Activated CD4-positive, alpha-beta T cell treated with anti-CD3 and anti-CD28 coated beads for 4 hours (primary cell): ENCODE results near the gene PHF20.
"Not testable (repeated sequence)": the region's sequence is repeated elsewhere in the genome, so short reads cannot be mapped to it uniquely, and the experiment has no call there.

ENCODE experiments used
- DNase-seq, 2 donors: peaks; one replicate each; pipeline ENCODE4 v3.0.0-alpha.2; 2020

PHF20 gene

DNA sequence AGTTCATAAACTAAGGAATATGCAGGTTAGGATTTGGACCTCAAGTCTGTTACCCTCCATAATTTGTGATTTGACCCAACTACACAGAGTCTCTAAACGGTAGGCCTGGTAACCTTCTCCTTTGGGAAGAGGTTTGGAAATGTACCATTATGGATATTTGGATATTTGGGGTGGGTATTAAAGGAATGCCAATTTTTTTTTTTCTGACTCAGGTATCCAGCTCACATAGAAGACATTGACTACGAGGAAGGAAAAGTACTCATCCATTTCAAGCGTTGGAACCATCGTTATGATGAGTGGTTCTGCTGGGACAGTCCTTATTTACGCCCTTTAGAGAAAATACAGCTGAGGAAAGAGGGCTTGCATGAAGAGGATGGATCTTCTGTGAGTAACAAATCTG, 70.5 kb downstream of the PHF20 start:
- DNase-seq: no peak

DNA sequence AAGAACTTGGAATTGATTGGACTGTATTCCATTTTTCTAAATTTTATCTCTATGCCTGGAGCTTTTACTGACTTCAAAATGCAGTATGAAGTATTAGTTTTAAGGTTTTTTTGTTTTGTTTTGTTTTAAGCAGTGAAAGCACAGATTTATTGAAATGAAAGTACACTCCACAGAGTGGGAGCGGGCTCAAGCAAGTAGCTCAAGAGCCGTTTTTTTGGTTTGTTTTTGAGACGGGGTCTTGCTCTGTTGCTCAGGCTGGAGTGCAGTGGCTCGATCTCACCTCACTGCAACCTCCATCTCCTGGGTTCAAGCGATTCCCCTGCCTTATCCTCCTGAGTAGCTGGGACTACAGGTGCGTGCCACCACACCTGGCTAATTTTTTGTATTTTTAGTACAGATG, 72.1 kb downstream of the PHF20 start:
- not testable (repeated sequence) for DNase-seq

DNA sequence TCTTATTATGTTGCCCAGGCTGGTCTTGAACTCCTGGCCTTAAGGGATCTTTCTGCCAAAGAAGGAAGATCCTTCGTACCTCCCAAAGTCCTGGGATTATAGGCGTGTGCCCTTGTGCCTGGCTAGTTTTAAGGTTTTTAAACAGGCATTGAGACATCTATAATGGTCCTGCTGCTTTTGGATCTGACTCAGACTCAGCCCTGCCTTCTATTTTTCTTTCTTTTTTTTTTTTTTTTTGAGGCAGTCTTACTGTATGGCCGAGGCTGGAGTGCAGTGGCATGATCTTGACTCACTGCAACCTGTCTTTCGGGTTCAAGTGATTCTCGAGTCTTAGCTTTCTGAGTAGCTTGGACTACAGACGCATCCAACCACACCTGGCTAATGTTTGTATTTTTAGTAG, 73.7 kb downstream of the PHF20 start:
- no peak for DNase-seq

DNA sequence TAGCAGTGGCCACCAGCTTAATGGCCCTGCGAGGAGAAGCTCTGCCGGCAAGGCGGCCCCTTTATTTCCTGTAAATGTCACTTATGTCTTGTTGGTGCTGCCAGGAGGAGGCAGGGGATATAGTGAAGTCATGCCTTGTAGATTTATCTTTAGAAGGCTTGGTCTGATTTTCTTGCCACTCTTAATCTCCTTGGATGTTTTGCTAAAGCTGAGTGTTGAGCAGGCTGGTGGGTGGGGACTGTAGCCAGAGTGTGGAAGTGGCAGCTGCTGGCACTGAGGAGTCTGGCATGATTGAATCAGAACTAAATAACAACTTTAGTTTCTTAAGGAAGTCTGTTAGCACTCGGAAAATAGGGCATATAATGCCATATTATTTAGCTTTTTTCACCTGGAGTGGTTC, 77.9 kb downstream of the PHF20 start:
- no peak for DNase-seq

DNA sequence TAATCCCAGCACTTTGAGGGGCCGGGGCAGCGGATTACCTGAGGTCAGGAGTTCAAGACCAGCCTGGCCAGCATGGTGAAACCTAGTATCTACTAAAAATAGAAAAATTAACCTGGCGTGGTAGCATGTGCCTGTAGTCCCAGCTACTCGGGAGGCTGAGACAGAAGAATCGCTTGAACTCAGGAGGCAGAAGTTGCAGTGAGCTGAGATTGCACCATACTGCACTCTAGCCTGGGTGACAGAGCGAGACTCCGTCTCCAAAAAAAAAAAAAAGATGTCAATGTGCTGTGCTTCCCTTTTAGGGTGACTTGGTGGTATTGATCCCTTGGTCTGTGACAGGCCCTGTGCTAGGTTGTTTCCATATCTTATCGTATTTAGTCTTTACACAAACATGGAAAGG, 79.8 kb downstream of the PHF20 start:
- DNase-seq: not testable (repeated sequence)

DNA sequence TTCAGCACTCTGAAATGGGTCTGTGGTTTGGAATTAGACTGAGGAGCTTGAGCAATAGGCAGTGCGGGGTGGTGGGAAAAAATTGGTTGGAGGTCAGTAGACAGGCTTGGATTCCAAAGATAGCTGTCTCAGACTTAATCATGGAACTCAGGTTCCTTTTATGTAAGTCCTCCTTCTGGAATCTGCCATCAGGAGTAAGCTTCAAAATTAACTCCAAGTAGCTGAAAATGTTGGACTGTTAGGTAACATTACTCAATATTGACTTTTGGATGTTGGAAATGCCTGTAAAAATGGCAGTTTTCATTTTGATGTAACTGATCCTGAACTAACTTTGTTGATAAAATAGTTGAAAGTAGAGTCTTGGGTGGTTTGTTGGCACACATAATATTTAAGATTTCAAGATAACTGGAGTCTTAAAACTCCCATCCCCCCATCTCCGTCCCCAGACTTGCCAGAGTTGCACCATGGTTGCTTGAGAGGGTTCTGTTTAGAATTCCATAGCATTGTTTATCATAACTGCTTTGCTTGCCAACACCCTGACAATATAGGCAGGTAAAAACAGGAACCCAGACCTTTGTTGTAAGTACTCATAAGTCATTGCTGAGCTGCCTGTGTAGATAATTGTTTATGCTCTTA, 83.0 kb downstream of the PHF20 start:
- DNase-seq: no peak

DNA sequence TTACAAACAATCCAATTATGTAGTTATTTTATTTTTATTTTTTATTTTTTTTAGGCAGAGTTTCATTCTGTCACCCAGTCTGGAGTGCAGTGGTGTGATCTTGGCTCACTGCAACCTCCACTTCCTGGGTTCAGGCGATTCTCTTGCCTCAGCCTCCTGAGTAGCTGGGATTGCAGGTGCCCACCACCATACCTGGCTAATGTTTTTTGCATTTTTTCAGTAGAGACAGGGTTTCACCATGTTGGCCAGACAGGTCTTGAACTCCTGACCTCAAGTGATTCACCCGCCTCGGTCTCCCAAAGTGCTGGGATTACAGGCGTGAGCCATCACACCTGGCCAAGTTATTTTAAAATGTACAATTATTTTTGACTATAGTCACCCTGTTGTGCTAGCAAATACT, 83.8 kb downstream of the PHF20 start:
- not testable (repeated sequence) for DNase-seq

DNA sequence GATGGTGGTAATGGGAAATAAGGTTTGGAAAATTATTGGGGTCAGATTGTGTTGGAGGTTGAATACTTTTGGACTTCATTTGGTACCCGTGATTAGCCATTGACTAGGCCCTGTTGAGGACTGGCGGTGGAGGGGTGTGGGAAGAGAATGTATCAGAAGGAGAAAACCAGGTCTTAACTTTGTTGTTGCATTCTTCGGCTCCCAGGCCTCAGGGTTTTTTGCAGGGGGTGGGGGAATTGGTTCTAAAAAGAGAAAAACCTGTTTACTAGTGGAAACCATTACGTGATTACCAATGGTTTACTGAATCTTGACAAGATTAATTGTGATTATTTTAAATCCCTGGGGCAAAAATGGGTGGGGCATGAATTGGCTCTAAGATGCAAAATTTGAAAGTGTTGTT, 85.1 kb downstream of the PHF20 start:
- DNase-seq: no peak

DNA sequence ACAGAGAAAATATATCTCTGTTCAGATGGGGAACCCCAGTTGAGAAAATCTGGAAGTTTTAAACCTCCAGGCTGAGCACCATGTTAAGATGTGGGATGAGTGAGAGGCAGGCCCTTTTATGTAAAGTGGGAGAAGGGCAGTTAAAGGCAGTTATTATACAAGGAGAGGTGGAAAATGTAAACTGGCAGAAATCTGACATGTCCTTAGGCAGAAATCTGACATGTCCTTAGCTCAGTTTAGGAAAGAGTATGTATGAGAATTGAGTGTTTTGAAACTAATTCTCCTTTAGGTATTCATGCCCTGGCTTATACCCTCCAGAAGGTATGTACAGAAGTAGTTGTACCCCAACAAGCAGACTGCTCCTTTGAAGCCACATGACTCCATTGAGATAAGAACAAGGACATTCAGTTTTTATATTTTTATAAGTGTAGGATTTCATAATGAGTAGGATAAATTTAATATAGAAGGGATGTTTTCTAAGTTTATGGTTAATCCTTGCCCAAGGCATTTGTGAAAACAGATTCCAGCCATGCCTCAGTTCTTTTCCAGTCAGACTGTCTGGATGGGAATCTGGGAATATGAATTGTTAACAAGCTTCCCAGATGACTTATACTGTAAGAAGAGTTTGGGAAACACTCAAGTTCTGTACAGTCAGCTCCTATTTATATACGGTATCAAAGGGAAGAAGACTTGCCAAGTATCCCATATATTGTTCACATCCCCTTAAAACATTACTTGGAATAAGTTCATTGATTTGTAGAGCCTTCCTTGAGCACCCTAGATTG, 94.8 kb downstream of the PHF20 start:
- DNase-seq: no peak

DNA sequence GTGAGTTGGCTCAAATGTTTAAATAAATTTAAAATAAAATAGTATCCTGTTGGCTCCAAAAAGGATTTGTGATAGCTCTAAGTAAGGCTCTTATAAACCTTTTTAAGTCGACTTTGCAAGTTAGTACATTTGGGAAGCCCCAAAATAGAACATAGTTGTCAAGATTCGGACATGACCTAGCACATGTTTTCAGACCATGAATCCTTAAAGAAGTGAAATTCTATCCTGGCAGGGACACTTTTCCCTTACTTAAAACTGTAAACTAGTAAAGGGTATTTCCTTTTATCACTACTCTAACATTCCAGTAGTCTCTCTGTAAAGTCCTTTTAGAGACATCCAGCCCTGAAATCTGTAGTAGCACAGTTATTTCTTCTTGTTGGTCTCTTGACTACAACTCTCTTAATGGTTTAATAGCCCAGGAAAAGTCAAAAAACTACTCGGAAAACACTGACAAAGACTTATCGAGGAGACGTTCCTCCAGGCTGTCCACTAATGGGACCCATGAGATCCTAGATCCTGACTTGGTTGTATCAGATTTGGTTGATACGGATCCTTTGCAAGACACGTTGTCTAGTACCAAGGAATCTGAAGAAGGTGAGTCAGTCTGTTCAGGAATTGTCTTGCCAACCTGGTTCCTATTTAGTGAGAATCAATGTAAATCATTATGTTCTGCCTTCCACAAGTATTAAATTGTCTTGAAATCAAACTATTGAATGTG, 98.9 kb downstream of the PHF20 start:
- DNase-seq: no peak

DNA sequence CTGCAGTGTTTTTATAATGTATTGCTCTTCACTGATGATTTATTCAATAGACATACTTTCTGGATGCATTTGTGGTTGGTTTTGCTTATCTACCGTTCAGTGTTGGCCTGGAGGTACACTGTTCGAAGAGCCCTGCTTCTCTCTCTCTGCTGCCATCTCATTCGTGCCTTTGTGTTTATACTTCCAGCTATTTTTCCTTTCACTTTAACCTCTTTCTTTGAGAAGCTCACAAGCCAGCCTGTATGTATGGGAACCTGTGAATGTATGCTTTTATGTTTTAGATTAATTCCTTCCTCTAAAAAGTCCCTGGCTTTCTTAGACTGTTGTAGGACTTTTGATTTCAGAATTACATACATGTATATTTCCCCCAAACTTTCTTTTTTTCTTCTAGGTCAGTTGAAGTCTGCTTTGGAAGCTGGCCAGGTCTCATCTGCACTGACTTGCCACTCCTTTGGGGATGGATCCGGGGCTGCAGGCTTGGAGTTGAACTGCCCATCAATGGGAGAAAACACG, 99.5 kb downstream of the PHF20 start:
- DNase-seq: no peak

DNA sequence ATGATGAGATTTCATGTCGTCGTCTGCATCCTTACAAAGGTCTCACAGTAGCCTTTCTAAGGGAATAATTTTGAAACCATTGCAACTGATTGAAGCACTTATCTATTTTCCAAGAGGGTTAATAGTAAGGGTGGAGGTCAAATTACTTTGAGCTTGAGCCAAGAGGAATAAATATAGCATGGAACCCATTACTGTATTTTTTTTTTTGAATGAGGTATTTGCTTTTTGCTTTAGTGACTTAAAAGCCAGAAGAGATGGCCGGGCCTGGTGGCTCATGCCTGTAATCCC, 104.2 kb downstream of the PHF20 start:
- no peak for DNase-seq

DNA sequence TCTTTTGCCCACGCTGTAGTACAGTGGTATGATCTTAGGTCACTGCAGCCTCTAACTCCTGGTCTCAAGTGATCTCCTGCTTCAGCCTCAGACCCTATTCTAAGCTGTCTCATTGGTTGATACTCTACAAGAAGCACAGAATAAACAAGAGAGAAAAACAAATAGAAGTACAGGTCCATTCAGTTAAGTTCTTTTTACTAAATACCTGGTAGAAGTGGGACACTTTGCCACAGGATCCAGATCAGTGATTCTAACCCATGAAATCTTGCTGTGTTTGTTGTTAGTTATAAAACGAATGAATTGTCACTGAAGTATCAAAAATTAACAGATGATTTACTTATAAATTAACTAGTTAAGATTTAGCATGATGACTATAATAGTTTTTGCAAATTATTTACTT, 105.8 kb downstream of the PHF20 start:
- no peak for DNase-seq

DNA sequence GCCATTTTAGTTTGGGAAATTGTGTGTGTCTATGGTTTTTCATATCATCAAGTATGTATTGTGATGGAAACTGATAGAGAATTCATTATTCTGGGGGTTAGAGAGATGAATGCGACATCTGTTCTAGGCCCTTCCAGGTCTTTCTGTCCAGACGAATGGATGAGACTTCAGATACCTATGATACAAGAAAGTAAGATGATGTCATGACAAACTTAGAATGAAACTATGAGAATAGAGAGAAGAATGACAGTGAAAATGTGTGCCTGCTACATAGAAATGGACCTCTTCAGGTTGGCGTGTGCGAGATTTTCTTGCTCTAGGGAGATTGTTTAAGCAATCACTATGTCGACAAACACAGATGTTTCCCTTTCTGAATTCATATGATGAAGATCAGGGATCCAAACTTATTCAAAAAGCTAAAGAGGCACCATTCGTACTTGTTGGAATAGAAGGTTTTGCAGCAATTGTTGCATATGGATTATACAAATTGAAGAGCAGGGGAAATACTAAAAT, 106.4 kb downstream of the PHF20 start:
- DNase-seq: no peak

DNA sequence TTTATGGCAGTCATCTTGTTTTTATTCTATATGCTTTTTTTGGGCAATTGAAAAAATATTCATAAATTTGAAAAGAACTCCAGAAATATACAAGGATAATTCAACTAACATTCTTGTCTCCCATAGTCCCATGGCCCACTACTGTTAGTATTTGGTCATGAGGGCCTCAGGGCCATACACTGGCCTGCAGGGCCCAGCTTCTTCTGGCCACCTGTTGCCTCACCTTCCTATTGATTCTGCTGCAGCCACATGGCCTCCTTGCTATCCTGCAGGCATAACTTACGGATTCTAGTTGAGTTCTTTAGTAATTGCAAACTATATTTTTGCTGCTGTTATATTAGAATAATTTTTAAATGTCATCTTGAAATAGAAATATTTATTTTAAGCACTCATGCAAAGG, 109.9 kb downstream of the PHF20 start:
- DNase-seq: no peak

DNA sequence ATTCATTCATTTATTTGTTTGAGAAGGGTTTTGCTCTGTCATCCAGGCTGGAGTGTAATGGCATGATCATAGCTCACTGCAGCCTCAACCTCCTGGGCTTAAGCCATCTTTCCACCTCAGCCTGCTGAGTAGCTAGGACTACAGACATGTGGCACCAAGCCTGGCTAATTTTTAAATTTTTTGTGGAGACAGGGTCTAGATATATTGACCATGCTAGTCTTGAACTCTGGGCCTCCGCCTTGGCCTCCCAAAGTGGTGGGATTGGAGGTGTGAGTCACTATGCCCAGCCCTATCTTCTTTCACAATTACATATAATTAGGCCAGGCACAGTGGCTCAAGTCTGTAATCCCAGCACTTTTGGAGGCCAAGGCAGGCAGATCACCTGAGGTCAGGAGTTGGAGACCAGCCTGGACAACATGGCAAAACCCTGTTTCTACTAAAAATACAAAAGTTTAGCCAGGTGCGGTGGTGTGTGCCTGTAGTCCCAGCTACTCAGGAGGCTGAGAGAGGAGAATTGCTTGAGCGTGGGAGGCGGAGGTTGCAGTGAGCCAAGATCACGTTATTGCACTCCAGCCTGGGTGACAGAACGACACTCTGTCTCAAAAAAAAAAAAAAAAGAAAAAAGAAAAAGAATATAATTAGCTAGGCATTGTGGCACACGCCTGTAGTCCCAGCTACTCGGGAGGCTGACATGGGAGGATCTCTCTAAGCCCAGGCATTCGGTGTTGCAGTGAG, 110.8 kb downstream of the PHF20 start:
- DNase-seq: not testable (repeated sequence)

DNA sequence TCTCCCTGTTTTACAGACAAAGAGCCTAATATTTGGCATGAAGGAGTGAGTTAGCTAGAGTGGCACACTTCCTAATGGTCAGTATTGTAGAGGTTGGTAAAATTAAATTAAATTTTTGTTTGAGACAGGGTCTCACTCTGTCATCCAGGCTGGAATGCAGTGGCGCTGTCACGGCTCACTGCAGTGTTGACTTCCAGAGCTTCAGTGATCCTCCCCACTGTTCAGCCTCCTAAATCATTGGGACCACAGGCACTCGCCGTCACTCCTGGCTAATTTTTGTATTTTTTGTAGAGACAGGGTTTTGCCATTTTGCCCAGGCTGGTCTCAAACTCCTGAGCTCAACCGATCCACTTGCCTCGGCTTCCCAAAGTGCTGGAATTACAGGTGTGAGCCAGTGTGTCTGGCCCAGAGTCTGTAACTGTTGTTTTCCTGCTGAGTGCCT, 111.5 kb downstream of the PHF20 start:
- no peak for DNase-seq

DNA sequence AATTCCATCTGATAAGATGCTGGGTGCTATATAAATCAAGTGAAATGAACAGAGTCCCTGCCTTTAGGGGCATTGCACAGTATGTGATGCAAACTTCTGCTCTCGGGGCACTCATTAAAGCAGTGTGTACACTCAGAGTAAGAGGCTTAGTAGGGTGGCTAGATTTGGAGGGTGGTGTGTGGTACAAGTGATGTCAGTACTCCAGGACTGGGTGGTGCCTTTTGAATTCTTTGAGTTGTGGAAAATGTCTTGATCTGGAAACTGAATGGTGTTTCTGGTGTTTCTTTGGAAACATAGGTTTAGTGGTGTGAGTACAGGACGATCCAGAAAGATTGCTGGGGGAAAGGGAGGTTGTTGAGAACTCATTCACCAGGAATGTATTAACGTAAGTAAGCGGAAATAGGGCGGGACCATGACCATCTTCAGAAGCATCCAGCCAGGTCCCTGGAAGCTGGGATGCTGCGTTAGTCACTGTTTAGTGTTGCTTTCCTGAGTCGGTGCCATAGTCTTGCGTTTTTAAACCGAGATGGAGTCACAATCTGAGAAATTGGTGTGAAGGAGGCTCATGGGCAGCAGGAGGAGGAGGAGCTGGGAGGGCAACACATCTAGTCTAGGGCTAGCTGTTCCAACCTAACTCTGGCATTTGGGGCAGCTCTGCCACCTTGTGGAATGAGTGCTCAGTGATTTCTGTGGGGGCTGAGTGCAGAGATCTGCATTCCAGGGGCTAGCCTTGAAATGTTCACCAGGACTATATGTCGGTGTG, 112.1 kb downstream of the PHF20 start:
- peak; percentile 46 to 60 for DNase-seq

DNA sequence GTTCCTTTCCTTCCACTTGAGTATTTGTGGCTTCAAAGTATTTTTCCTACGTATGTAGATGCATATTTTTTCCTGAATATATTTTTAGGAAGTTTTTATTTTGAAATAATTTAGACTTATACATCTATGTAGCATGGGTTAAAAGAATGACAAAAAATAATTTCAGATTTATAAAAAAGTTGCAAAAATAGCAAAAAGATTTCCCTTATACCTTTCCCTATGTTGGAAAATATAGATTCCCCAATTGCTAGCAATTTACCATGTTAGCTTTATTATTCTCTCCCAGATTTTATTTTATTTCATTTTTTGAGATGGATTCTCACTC, 112.7 kb downstream of the PHF20 start:
- DNase-seq: no peak

DNA sequence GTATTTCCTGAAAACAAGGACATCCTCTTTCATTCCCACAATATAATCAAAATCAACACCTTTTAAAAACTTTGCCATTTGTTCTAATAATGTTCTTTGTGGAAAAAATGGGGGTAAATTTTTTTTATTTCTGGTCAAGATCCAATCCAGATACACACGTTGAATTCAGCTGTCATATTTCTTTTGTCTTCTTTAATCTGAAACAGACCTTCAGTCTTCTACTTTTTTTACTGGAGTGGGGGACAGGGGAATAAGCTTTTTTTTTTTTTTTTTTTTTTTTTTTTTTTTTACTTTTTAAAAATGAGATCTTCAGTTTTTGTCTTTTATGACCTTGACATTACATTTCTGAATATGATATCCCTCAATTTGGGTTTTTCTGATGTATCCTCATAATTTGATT, 113.4 kb downstream of the PHF20 start:
- DNase-seq: no peak

DNA sequence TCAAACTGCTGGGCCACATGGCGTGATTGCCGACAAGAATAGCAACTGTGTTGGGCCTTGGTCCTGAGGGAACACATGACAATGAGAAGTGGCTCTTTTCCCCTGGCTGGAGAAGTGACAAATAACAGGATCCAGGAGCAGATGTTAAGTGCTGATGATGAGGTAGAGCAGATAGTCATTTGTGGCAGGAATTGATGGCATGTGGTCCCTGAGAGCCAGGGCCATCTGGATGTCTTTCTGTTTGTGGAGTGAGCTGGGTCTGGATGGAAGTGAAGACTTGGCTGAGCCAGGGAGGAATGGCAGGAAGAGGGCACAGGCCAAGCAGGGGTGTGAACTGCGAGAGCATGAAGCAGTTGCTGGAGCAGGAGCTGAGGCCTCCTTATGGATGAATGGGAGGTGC, 114.7 kb downstream of the PHF20 start:
- DNase-seq: no peak

DNA sequence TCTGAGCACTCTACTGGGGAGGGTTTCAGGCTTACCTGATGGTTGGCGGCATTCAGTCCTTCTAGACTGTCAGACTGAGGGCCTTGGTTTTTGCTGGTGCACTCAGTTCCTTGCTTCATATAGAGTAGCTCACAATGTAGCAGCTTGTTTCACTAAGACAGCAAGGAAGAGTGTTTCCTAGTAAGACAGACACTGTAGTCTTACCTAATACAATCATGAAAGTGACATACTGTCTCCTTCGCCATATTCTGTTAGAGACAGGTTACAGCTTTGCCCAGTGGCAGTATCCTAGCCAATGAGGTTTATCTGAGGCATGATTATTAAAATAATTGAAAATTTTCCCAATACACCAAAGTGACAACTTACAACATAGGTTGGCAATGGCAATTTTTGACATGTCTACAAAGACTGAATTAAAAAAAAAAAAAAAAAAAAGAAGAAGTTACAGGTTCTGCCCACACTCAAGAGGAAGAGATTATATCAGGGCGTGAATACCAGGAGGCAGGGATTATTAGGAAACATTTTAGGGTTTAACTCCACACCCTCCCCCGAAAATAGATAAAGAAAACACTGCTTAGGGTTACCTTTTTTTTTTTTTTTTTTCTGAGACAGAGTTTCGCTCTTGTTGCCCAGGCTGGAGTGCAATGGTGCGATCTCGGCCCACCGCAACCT, 115.7 kb downstream of the PHF20 start:
- no peak for DNase-seq
